CD14-positive monocyte (primary cell): ENCODE measurements around the gene CPA1. TPM values are rescaled to one million over a fixed set of nuclear protein-coding genes. Genes with fewer than 3 reads are reported as not detected.

Experiments
- DNase-seq, 3 donors: peaks; one replicate each; pipeline ENCODE4 v3.0.0-alpha.2; 2011 to 2022
- H2AFZ ChIP-seq: 2 replicates; pipeline ENCODE4 v1.6.0; 2012; ENCODE audit warnings: mild to moderate bottlenecking, low read depth, low read length, inconsistent platforms; ENCODE audit not compliant: insufficient read depth, poor library complexity, severe bottlenecking
- H3K27ac ChIP-seq, 2 donors: 1 replicate in 1 of 2; 2 replicates in 1 of 2; pipeline ENCODE4 v1.5.1; 2012 to 2013; ENCODE audit warnings: low read length in 2 of 2, control low read depth in 1 of 2, inconsistent platforms in 1 of 2, low read depth in 1 of 2, mild to moderate bottlenecking in 1 of 2
- H3K27me3 ChIP-seq, 2 donors: one replicate each; pipeline versions ENCODE4 v1.6.0 to v1.6.1; 2011 to 2013; ENCODE audit warnings: low read length in 2 of 2; ENCODE audit not compliant: control insufficient read depth in 2 of 2, insufficient read depth in 2 of 2
- H3K36me3 ChIP-seq, 2 donors: replicated peaks in 1 of 2; 1 replicate in 1 of 2; 2 replicates in 1 of 2; pipeline versions ENCODE4 v1.5.1 to v1.6.1; 2012 to 2013; ENCODE audit warnings: low read length in 2 of 2, control low read depth in 1 of 2, inconsistent platforms in 1 of 2, mild to moderate bottlenecking in 1 of 2; ENCODE audit not compliant: insufficient read depth in 2 of 2, control insufficient read depth in 1 of 2
- H3K4me1 ChIP-seq, 2 donors: 1 replicate in 1 of 2; 2 replicates in 1 of 2; pipeline versions ENCODE4 v1.5.1 to v1.6.1; 2012 to 2013; ENCODE audit warnings: low read length in 2 of 2, control low read depth in 1 of 2, inconsistent platforms in 1 of 2, mild to moderate bottlenecking in 1 of 2, moderate library complexity in 1 of 2; ENCODE audit not compliant: insufficient read depth in 2 of 2, control insufficient read depth in 1 of 2
- H3K4me2 ChIP-seq: replicated peaks from 2 replicates; pipeline ENCODE3; 2012; ENCODE audit warnings: low read length, moderate library complexity, mild to moderate bottlenecking; ENCODE audit not compliant: poor library complexity, severe bottlenecking; ENCODE audit errors: extremely low read depth
- H3K4me3 ChIP-seq, 3 experiments: fragments of 200-600 bp in 1 of 3; sonication (generic) in 1 of 3; replicated peaks in 1 of 3; 1 replicate in 2 of 3; 2 replicates in 1 of 3; pipeline ENCODE4 v1.5.1; 2011 to 2013; ENCODE audit warnings: low read length in 3 of 3, mild to moderate bottlenecking in 3 of 3, control low read depth in 2 of 3, low read depth in 2 of 3, inconsistent platforms in 1 of 3, moderate library complexity in 1 of 3
- H3K79me2 ChIP-seq: 2 replicates; pipeline ENCODE4 v1.6.0; 2012; ENCODE audit warnings: mild to moderate bottlenecking, control low read depth, inconsistent platforms, low read length, moderate library complexity; ENCODE audit not compliant: insufficient read depth
- H3K9ac ChIP-seq: 2 replicates; pipeline ENCODE4 v1.6.0; 2017; ENCODE audit warnings: low read length, mild to moderate bottlenecking; ENCODE audit not compliant: insufficient read depth, poor library complexity, severe bottlenecking
- H3K9me3 ChIP-seq, 2 donors: replicated peaks in 1 of 2; 1 replicate in 1 of 2; 2 replicates in 1 of 2; pipeline versions ENCODE4 v1.5.1 to v1.6.1; 2012 to 2013; ENCODE audit warnings: low read length in 2 of 2, control low read depth in 1 of 2; ENCODE audit not compliant: control insufficient read depth in 1 of 2, insufficient read depth in 1 of 2
- H4K20me1 ChIP-seq: 2 replicates; pipeline ENCODE4 v1.6.0; 2012; ENCODE audit warnings: mild to moderate bottlenecking, low read length, control low read depth, moderate library complexity; ENCODE audit not compliant: insufficient read depth
- H3K27ac Mint-ChIP-seq, 7 donors: one replicate each; pipeline ENCODE4 v1.8.0; 2020; ENCODE audit warnings: mild to moderate bottlenecking in 7 of 7, mixed read lengths in 7 of 7, moderate library complexity in 6 of 7, inconsistent platforms in 2 of 7
- H3K27me3 Mint-ChIP-seq, 3 donors: one replicate each; pipeline ENCODE4 v1.8.0; 2021 to 2022; ENCODE audit warnings: low read depth in 3 of 3, mild to moderate bottlenecking in 3 of 3, mixed read lengths in 3 of 3, moderate library complexity in 3 of 3, inconsistent platforms in 1 of 3
- H3K36me3 Mint-ChIP-seq, 2 donors: one replicate each; pipeline ENCODE4 v1.8.0; 2020; ENCODE audit warnings: mixed read lengths in 2 of 2, inconsistent platforms in 1 of 2, mild to moderate bottlenecking in 1 of 2
- H3K4me1 Mint-ChIP-seq: one replicate; pipeline ENCODE4 v1.8.0; 2020; ENCODE audit warnings: mild to moderate bottlenecking, mixed read lengths
- H3K4me3 Mint-ChIP-seq, 2 donors: one replicate each; pipeline ENCODE4 v1.8.0; 2020; ENCODE audit warnings: mild to moderate bottlenecking in 2 of 2, mixed read lengths in 2 of 2, moderate library complexity in 1 of 2
- H3K9me3 Mint-ChIP-seq, 7 donors: one replicate each; pipeline ENCODE4 v1.8.0; 2020 to 2022; ENCODE audit warnings: mixed read lengths in 7 of 7, mild to moderate bottlenecking in 6 of 7, moderate library complexity in 6 of 7, inconsistent platforms in 2 of 7
- WGBS: methylation state at CpG from one replicate; pipeline ENCODE4 v1.1.5; 2013; ENCODE audit warnings: missing lambda C conversion rate; ENCODE audit not compliant: insufficient coverage; 5-methylcytosine and 5-hydroxymethylcytosine counted together
- intact Hi-C, 2 donors: fragments of 100-400 bp; cut with micrococcal nuclease; formaldehyde crosslinking; loops; one replicate each; pipeline versions ENCODE4 v1.15.0 to v1.15.1; 2023
- polyA plus RNA-seq, 3 donors: library from polyadenylated mRNA; depleted of rRNA in 1 of 3; unstranded in 2 of 3; stranded (reverse) in 1 of 3; fragments of 300-500 nt in 2 of 3; fragments of >200 nt in 1 of 3; fragmentation: Illumina TruSeq in 2 of 3; gene quantifications; 1 replicate in 2 of 3; 2 replicates in 1 of 3; pipeline ENCODE4 v1.2.3, GENCODE V29; 2012 to 2021
- TF ChIP-seq, protein P1 (sequence below): fragments of 200-600 bp; IDR thresholded peaks from one replicate; pipeline ENCODE4 v1.8.0; 2022; ENCODE audit warnings: antibody characterized with exemption, mild to moderate bottlenecking

Gene CPA1
- polyA plus RNA-seq, 3 donors = not detected

DNA sequence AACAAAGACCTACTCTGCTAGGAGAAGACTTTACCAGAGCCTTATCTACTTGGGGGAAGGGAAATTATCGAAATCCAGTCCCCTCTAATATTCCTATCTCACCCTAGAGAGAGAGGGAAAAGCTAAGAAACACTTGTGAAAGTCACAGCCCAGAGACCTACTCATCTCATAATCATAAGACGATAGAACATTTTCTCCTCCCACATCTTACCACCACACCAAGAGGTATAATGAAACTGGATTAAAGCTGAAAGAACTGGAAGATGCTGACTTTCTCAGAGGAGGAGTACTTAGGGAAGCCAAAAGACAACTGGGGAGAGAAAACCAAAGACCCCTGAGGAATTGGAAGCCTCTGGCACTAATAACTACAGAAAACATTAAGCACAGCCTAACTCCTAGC lies 46.5 kb upstream of the CPA1 start:
- no peaks in the 10 kb centered on the region for H3K27me3 ChIP-seq
- H3K9me3 Mint-ChIP-seq = no peaks in the 10 kb centered on the region
- no peak overlapping the region for H3K27ac Mint-ChIP-seq
- intact Hi-C loops = no loop called here
- no peaks in the 10 kb centered on the region for H4K20me1 ChIP-seq
- no peaks in the 10 kb centered on the region for H3K79me2 ChIP-seq
- peaks cover 0 to 3% (median 0%) of the 10 kb centered on the region in 3 donors for H3K27me3 Mint-ChIP-seq
- no peak overlapping the region for H3K4me2 ChIP-seq
- H3K4me3 Mint-ChIP-seq = no peak overlapping the region
- no peak overlapping the region for H2AFZ ChIP-seq
- TF ChIP-seq, protein P1, sequence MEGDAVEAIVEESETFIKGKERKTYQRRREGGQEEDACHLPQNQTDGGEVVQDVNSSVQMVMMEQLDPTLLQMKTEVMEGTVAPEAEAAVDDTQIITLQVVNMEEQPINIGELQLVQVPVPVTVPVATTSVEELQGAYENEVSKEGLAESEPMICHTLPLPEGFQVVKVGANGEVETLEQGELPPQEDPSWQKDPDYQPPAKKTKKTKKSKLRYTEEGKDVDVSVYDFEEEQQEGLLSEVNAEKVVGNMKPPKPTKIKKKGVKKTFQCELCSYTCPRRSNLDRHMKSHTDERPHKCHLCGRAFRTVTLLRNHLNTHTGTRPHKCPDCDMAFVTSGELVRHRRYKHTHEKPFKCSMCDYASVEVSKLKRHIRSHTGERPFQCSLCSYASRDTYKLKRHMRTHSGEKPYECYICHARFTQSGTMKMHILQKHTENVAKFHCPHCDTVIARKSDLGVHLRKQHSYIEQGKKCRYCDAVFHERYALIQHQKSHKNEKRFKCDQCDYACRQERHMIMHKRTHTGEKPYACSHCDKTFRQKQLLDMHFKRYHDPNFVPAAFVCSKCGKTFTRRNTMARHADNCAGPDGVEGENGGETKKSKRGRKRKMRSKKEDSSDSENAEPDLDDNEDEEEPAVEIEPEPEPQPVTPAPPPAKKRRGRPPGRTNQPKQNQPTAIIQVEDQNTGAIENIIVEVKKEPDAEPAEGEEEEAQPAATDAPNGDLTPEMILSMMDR = no peak
- H3K4me3 ChIP-seq = no peak overlapping the region
- H3K36me3 Mint-ChIP-seq = no peaks in the 10 kb centered on the region
- no peak for DNase-seq
- H3K27ac ChIP-seq = no peak overlapping the region
- no peaks in the 10 kb centered on the region for H3K9me3 ChIP-seq
- no peaks in the 10 kb centered on the region for H3K4me1 Mint-ChIP-seq
- H3K9ac ChIP-seq = no peak overlapping the region
- WGBS = no CpG with 5 or more reads among the region's 2 CpGs
- no peaks in the 10 kb centered on the region for H3K36me3 ChIP-seq
- H3K4me1 ChIP-seq = no peaks in the 10 kb centered on the region

DNA sequence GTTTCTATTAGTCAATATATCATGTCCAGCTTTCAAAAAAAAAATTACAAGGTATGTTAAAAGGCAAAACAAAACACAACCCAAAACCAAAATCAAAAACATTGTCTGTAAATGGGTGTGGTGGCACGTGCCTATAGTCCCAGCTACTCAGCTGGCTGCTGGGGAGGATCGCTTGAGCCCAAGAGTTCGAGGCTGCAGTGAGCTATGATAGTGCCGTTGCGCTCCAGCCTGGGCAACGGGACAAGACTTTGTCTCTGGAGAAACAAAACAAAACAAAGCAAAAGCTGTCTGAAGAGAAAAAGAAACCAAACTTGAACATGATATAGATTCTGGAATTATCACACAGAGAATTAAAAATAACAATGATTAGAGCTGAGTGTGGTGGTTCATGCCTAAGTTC lies 46.0 kb upstream of the CPA1 start:
- Histone ChIP-seq H3K4me2 (no peak overlapping the region), H3K9me3 (no peaks in the 10 kb centered on the region), H3K79me2 (no peaks in the 10 kb centered on the region), H2AFZ (no peak overlapping the region), H4K20me1 (no peaks in the 10 kb centered on the region), H3K36me3 (no peaks in the 10 kb centered on the region), H3K9ac (no peak overlapping the region), H3K4me1 (no peaks in the 10 kb centered on the region), H3K4me3 (no peak overlapping the region), H3K27me3 (no peaks in the 10 kb centered on the region), H3K27ac (no peak overlapping the region)
- Mint-ChIP-seq H3K4me1 (no peaks in the 10 kb centered on the region), H3K36me3 (no peaks in the 10 kb centered on the region), H3K27me3 (peaks cover 0 to 3% (median 0%) of the 10 kb centered on the region in 3 donors), H3K4me3 (no peak overlapping the region), H3K9me3 (no peaks in the 10 kb centered on the region), H3K27ac (peak overlapping the region in 1 of 7 donors; percentile 65)
- DNase-seq = no peak
- TF ChIP-seq, protein P1 = no peak
- intact Hi-C loops = no loop called here
- WGBS = 96% methylated on average over 4 of the region's 6 CpGs
